Measurements from ENCODE around the gene TMEM91. TPM values are rescaled to one million over a fixed set of nuclear protein-coding genes. Genes with fewer than 3 reads are reported as not detected.

The TMEM91 gene
- total and polyA plus RNA-seq, 2 experiments from 2014 or later: 9.3 to 10.6 TPM

DNA sequence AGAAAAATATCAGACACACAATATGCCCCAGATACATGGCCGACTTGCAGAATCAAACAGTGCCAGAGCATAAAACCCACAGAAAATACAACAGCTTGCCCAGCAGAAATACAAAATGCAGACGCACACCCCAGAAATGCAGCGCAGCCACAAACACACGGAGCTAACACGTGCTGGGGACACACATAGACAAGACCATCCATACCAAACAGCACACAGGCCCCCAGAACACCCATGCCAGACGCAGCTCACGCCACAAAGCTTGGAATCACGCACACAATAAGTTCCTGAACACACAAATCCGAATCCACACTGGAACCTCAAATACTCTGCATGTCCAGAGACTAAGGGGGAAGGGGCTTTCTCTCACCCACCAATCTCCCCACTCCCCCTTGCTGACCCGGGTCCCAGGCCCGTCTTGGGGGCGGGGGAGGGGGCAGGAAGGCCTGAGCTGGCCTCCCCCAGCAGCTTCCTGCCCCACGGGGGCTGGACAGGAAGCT lies 49.2 kb upstream of the TMEM91 start (continued):
- TF ChIP-seq, protein P1, sequence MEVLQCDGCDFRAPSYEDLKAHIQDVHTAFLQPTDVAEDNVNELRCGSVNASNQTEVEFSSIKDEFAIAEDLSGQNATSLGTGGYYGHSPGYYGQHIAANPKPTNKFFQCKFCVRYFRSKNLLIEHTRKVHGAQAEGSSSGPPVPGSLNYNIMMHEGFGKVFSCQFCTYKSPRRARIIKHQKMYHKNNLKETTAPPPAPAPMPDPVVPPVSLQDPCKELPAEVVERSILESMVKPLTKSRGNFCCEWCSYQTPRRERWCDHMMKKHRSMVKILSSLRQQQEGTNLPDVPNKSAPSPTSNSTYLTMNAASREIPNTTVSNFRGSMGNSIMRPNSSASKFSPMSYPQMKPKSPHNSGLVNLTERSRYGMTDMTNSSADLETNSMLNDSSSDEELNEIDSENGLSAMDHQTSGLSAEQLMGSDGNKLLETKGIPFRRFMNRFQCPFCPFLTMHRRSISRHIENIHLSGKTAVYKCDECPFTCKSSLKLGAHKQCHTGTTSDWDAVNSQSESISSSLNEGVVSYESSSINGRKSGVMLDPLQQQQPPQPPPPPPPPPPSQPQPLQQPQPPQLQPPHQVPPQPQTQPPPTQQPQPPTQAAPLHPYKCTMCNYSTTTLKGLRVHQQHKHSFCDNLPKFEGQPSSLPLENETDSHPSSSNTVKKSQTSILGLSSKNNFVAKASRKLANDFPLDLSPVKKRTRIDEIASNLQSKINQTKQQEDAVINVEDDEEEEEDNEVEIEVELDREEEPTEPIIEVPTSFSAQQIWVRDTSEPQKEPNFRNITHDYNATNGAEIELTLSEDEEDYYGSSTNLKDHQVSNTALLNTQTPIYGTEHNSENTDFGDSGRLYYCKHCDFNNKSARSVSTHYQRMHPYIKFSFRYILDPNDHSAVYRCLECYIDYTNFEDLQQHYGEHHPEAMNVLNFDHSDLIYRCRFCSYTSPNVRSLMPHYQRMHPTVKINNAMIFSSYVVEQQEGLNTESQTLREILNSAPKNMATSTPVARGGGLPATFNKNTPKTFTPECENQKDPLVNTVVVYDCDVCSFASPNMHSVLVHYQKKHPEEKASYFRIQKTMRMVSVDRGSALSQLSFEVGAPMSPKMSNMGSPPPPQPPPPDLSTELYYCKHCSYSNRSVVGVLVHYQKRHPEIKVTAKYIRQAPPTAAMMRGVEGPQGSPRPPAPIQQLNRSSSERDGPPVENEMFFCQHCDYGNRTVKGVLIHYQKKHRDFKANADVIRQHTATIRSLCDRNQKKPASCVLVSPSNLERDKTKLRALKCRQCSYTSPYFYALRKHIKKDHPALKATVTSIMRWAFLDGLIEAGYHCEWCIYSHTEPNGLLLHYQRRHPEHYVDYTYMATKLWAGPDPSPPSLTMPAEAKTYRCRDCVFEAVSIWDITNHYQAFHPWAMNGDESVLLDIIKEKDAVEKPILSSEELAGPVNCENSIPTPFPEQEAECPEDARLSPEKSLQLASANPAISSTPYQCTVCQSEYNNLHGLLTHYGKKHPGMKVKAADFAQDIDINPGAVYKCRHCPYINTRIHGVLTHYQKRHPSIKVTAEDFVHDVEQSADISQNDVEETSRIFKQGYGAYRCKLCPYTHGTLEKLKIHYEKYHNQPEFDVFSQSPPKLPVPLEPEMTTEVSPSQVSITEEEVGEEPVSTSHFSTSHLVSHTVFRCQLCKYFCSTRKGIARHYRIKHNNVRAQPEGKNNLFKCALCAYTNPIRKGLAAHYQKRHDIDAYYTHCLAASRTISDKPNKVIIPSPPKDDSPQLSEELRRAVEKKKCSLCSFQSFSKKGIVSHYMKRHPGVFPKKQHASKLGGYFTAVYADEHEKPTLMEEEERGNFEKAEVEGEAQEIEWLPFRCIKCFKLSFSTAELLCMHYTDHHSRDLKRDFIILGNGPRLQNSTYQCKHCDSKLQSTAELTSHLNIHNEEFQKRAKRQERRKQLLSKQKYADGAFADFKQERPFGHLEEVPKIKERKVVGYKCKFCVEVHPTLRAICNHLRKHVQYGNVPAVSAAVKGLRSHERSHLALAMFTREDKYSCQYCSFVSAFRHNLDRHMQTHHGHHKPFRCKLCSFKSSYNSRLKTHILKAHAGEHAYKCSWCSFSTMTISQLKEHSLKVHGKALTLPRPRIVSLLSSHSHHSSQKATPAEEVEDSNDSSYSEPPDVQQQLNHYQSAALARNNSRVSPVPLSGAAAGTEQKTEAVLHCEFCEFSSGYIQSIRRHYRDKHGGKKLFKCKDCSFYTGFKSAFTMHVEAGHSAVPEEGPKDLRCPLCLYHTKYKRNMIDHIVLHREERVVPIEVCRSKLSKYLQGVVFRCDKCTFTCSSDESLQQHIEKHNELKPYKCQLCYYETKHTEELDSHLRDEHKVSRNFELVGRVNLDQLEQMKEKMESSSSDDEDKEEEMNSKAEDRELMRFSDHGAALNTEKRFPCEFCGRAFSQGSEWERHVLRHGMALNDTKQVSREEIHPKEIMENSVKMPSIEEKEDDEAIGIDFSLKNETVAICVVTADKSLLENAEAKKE (CRISPR knock-in tag; IDR thresholded peaks at IDR 0.05): no peak
- no peak for TF ChIP-seq STAT1 (IDR thresholded peaks at IDR 0.05; ENCODE audit: unreplicated experiment)
- TF ChIP-seq EZH2phosphoT487 (IDR thresholded peaks at IDR 0.05; ENCODE audit: unreplicated experiment): no peak
- TF ChIP-seq POLR2AphosphoS5 (IDR thresholded peaks at IDR 0.05; ENCODE audit: low read depth): no peak
- TF ChIP-seq ZNF331 (CRISPR knock-in tag; IDR thresholded peaks at IDR 0.05; ENCODE audit: low read depth): no peak
- TF ChIP-seq ZNF114 (CRISPR knock-in tag; IDR thresholded peaks at IDR 0.05): no peak

DNA sequence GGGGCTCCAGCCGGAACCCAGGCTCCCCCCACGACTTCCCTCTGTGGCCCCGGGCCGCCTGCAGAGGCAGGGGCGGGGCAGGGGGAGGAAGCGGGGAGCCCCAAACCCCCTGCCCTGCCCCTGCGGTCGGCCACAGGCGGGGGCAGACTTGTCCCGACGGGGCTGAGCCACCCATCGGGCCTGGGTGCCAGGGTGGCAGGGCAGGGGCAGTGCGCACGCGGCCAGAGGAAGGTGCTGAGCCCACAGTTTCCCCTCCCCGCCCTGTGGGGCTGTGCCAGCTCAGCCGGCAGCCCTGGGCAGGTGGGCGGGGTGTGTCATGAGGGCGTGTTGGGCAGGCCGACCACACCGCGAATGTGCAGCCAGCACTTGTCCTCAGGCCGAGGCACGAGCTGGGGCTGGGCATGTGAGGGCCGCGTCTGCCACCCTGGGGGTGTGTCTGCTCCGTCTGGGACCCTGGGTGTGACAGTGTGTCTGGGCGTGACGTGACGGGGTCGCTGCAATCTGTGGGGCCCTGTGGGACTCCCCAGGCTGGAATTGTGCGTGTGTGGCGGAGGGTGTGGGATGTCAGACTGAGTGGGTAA lies 48.7 kb upstream of the TMEM91 start:
- Mint-ChIP-seq H3K4me1 (peaks cover 60% of the 10 kb centered on the region), H3K4me3 (peak overlapping the region; percentile 53), H3K27ac (peak overlapping the region; percentile 68), H3K27me3 (ENCODE audit: insufficient read depth, low read depth, poor library complexity) (peaks cover 40% of the 10 kb centered on the region), H3K9me3 (peaks cover 3% of the 10 kb centered on the region; the same call in 2 of the 3 replicates), H3K36me3 (ENCODE audit: low read depth) (peaks cover 7% of the 10 kb centered on the region)
- H3K27me3 ChIP-seq (ENCODE audit: insufficient read depth): peaks cover 10% of the 10 kb centered on the region
- no peak overlapping the region for H3K27ac ChIP-seq (ENCODE audit: low read depth)
- peaks cover 20% of the 10 kb centered on the region for H3F3A ChIP-seq (replicated peaks; ENCODE audit: low read depth)
- peaks cover 53% of the 10 kb centered on the region for H3K4me1 ChIP-seq (ENCODE audit: insufficient read depth)
- H2AFZ ChIP-seq: 0 out of 2 replicates have a peak overlapping the region, but pooled peaks have one; percentile 72
- H3K4me2 ChIP-seq: peak overlapping the region; percentile 90
- no peaks in the 10 kb centered on the region for H3K9me2 ChIP-seq (ENCODE audit: insufficient read depth)
- DNase-seq (ENCODE audit: low spot score): peak; percentile 67
- H4K20me1 ChIP-seq (replicated peaks; ENCODE audit: insufficient read depth): no peaks in the 10 kb centered on the region
- ATAC-seq: peak; percentile 19
- peak overlapping the region; percentile 52 for H3K4me3 ChIP-seq
- no peaks in the 10 kb centered on the region for H3K36me3 ChIP-seq (ENCODE audit: insufficient read depth)
- no peaks in the 10 kb centered on the region for H3K79me2 ChIP-seq (replicated peaks; ENCODE audit: insufficient read depth)
- TF ChIP-seq, protein P1 (CRISPR knock-in tag; IDR thresholded peaks at IDR 0.05): no peak

Data from GM23338 (cell line).